Dermis microvascular lymphatic vessel endothelial cell (primary cell): ENCODE results near the gene CERS3. TPM values are rescaled to one million over a fixed set of nuclear protein-coding genes. Genes with fewer than 3 reads are reported as not detected.

Experiments used
- DNase-seq, 2 donors: peaks; one replicate each; pipeline versions ENCODE4 v3.0.0 to v3.0.0-alpha.2; 2010; ENCODE audit warnings: low read depth in 2 of 2
- total RNA-seq: library from RNA; depleted of rRNA; stranded (reverse); fragments of >200 nt; gene quantifications from 2 replicates; pipeline ENCODE4 v1.2.1, GENCODE V29; 2014

Gene CERS3
- total RNA-seq, 1 donor from 2014 or later = not detected

DNA sequence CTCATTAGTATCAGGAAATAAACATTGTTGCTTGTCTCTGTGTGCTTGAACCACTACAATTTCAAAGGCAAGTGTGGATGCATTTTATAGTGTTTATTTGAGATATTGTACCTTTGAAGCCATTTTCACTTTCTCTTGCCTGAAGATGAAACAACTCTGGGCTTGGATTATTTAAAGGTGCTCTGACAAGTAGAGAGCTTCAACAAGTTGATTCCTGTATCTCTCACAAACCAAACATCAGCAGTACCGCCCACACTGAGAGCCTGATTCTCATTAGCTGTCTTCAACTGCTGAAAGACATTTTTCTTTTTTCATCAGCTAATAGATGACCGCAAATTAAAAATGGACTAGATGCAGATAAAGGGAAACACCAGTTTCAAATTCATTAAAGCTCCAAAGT lies 806 bp upstream of the CERS3 start:
- no peak for DNase-seq

GRCh38 chr15:100526027-100526481 lies 2.7 kb downstream of the CERS3 start:
- DNase-seq = no peak

GRCh38 chr15:100525436-100525835 lies 3.3 kb downstream of the CERS3 start:
- DNase-seq = no peak

DNA sequence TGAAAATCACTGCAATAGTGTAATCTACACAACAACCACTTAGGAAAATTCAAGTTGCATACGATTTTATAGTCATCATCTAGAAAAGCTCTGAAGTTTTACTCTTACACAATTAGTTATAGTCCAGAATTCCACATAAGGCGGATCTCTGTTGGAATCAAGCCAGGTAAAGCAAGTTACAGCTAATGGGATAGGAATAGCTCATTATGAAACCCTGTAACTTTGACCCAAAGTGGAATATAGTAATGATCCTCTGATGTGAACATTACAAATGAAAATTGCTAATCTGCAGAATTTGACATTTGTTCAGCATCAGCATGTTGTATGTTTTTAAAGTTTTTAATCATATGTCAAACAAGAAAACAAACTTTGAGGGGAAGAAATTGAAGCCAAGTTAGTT lies 4.4 kb downstream of the CERS3 start:
- DNase-seq = no peak

- DNase-seq = no peak
Measured at GRCh38 chr15:100521907-100522306, 6.8 kb downstream of the CERS3 start.

- no peak for DNase-seq
Measured at GRCh38 chr15:100520132-100520921, 8.4 kb downstream of the CERS3 start.

- DNase-seq = no peak
Measured at GRCh38 chr15:100517846-100518245, 10.9 kb downstream of the CERS3 start.

DNA sequence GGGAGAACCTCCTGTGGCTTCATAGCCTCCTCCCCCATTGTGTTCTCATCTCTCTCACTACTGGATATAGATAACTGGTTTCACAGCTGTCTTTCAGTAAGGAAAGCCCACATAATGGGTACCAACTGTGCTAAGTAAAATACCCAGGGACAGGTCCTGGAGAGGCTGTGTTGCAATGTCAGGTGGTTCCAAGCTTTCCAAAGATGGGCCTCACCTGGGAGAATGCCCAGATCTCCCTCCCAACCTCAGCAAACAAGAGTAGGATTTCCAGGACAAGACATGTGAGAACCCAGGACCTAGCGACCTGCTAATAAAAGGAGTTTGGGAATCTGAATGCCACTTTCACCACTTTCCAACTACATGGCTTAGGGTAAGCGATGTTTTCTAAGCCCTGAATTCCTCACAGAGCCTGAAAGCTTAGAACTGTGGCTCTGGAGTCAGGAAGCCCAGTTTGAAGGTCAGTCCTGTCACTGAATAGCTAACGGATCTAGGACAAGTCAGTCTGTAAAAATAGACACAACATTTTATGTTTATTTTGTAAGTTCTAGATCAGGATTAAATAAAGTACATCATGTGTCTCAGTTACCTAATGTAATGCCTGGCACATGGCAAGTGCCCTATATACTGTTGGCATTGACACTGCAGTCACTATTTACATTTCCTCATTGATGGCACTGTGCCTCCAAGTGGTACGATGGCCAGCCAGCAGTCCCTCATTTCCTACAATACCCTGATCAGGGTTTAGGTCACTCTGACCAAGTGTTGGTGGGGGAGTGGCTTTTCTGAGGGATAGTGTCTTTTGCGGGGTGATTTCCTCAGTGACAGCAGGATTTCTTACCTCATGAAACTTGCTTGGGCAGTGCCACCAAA lies 11.9 kb downstream of the CERS3 start:
- no peak for DNase-seq

DNA sequence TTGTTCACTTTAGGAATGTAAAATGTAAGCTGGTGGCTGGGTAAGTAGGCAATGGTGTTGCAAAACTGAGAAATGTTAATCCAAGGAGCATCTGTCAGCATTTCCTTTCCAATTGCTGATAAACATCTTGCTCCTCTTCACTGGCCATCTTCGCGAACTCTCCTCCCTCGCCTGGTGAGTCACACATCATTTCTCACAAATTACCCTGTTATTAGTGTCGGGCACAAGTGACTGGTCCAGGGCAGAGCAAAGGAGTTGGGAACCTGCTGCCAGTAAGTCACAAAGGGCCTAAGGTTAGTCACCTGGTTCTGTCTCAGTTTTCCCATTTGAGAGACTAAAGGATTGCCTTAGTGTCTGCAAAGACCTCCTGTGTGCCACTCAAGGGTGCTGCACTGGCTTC lies 13.0 kb downstream of the CERS3 start:
- DNase-seq = no peak

GRCh38 chr15:100508641-100509300 lies 20.0 kb downstream of the CERS3 start:
- DNase-seq = no peak

- DNase-seq = peak in 1 of 2 donors; percentile 19
Measured at GRCh38 chr15:100502651-100503050, 26.1 kb downstream of the CERS3 start.

DNA sequence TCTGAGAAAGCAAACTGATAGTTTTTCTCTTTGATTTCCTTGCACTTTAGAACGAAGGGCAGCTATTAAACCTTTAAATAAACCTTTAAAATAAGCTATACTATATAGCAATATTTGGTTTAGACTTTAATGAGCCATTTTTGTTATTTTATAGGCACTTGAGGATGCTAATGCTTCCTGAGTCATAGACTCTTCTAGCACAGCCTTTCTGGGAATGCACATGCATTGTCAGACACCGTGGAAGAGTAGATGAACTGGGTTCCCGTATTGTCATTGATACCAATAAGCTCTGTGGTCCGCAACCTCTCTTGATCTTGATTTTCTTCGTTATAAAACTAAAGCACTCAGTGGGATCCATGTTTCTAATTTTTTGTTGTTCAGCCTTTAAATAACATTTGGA lies 27.6 kb downstream of the CERS3 start:
- DNase-seq = no peak

DNA sequence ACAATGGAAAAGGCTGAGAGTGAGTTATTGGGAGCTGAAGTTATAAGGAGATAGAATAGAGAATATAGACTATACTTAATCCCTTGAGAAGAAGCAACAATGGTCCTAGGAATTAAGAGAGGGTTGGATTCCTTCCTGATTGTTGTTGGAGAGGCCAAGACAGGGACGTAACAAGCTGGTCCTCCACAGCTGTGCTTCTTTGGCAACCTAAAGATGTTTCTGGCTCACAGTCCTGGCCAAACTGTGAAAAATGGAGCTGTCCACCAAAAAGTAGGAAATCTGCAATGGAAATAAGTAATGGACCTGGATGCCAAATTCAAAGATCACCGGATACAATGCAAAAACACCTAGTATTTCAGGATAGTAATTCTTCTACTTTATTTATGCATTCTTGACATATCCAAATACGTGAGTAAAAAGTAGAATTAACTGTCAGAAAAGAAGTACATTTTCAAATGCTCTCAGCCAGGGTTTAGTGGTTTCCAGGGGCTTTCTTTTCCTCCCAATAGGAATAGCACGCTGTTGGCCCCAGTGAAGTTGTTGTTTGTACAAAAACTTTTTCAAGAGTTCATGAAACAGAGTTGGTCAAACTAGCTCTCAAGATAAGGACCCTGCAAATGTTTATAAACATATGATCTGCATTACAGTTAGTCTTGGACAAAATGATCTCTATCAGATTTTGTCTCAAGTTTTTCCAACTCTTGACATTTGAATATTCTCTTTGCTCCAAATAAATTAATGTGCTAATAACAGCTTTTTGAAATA lies 28.3 kb downstream of the CERS3 start:
- DNase-seq = no peak

DNA sequence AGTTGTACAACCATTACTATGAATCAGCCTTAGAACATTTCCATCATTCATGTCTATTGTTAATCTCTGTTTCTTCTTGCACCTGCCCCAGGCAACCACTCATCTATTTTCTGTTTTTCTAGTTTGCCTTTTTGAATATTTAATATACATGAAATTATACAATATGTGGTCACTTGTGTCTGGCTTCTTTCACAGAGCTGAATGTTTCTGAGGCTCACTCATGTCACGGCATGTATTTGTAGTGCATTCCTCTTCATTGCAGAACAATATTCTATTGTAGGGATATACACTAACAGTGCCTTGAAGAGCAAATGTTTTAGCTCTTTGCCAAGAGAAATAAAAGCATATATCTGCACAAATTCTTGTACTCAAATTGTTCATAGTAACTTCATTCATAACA lies 32.9 kb downstream of the CERS3 start:
- DNase-seq = no peak

DNA sequence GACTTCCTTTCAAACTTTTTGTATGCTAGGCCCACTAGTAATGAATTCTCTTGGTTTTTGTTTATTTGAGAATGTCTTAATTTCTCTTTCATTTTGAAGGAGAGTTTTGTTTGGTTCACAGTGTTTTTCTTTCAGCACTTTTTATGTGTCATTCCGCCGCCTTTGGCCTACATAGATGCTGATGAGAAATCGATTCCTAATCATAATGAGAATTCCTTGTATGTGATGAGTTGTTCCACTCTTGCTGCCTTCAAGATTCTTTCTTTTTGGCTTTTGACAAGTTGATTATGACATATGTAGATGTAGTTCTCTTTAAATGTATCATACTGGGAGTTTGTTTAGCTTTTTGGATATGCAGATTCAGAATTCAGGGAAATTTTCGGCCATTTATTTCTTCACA lies 35.5 kb downstream of the CERS3 start:
- DNase-seq = no peak

GRCh38 chr15:100484443-100484842 lies 44.3 kb downstream of the CERS3 start:
- no peak for DNase-seq

DNA sequence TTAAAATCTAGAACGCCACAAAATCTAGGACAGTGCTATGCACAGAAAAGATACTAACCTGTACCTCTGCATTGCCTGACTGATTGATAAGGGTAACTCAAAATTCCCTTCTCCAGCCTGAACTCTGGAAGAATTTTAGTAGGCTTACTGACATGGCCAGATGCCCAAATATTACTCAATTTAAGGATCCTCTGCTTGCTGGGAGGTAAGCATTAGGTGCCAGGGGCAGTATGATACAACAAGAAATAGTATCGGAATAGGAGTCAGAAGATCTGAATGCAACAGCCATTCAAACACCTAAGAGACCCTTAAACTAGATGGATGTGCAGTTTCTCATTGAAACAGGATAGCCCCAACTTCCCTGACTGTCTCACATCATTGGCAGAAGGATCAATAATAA lies 45.4 kb downstream of the CERS3 start:
- DNase-seq = no peak

DNA sequence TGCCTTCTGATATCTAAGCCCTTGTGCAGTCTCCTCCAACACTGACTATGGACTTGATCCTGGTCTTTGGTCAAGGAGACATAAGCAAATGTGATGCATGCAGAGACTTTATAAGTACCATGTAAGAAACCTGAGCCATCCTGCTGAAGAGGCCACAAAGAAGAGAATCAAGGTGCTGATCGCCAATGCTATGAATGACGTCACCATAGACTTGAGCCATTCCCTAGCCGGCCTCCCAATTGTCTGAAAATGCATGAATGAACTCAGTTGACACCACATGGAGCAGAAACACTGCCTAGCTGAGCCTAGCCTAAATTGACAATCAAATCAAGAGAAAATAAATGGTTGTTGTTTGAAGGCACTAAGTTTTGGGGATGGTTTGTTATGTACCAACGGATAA lies 51.9 kb downstream of the CERS3 start:
- no peak for DNase-seq

DNA sequence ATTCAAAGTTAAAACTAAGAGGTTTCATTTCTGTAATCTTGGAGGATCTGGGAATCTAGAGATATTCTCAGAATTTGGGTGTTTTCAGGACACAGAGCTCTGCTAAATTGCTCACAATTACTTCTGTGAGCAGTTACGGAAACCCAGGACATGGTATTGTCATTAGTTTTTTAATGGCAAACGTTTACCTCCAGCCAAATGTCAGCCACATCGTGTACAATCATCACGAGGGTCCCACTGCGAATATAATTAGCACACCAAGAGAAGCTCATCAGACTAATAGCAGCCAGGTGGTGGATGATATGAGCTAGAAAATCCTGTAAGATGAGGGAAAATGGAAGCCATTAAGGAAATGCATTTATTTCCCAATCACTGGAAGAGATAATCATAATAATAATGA lies 56.0 kb downstream of the CERS3 start:
- DNase-seq = no peak

GRCh38 chr15:100471933-100472332 lies 56.8 kb downstream of the CERS3 start:
- DNase-seq = no peak

DNA sequence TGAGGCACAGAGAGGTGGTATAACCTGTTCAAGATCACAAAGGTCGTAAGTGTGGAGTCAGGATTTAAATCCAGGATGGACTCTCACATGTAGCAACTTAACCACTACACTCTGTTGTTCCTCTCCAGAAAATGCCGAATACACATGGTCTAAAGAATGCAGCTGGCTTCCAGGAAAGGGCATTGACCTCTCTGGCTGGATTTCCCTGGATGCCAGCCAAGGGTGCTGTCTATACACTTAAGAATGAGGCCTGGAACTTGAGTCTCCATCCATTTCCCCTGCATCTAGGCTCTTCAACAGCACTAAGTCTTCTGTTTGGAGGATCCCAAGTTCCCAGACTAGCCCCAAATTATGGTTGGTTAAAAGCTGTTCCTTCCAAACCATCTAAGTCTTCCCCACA lies 60.5 kb downstream of the CERS3 start:
- no peak for DNase-seq
